K562 (cell line): ENCODE data around the gene YIPF1. TPM values are rescaled to one million over a fixed set of nuclear protein-coding genes. Genes with fewer than 3 reads are reported as not detected.

Source experiments
- ATAC-seq: fragments of 200-7000 bp; cut with Tn5 transposase; 3 replicates; pipeline ENCODE4 v1.9.1; 2020; ENCODE audit warnings: moderate library complexity
- BruUV-seq: library from RNA; stranded (reverse); fragments of 400-500 nt; replicated peaks from 2 replicates; lab custom pipeline; 2021; lab: Mats Ljungman, UMichigan
- CTCF ChIA-PET: fragments of 300-600 bp; formaldehyde crosslinking; extraction: SDS; loops from one replicate; lab custom pipeline; 2021; ENCODE audit warnings: low intra/inter-chr PET ratio; lab: Yijun Ruan, JAX
- POLR2A ChIA-PET: fragments of 300-600, 350-650 bp; sonication (Branson Sonifier 250); formaldehyde crosslinking; extraction: SDS; loops from one replicate; lab custom pipeline; 2021; ENCODE audit warnings: antibody characterized with exemption, inconsistent platforms; lab: Yijun Ruan, JAX
- DNase-seq, 4 experiments: peaks; one replicate each; pipeline versions ENCODE4 v3.0.0 to v3.0.0-alpha.2; 2011 to 2018; ENCODE audit warnings: low spot score in 3 of 4, mixed read lengths in 3 of 4; ENCODE audit errors: extremely low read depth in 1 of 4
- FAIRE-seq: peaks from 2 replicates; lab custom pipeline; 2011; peaks lifted over from hg19 to GRCh38; lab: Jason Lieb, UNC
- H2AFZ ChIP-seq: 2 replicates; pipeline ENCODE4 v1.6.0; 2011; ENCODE audit warnings: low read depth, low read length, control low read depth, inconsistent platforms
- H3K27ac ChIP-seq: fragments of 200-600 bp; 3 replicates; pipeline ENCODE4 v1.8.0; 2011; ENCODE audit warnings: low read depth, mild to moderate bottlenecking, control low read depth, inconsistent platforms, low read length, moderate library complexity, mixed read lengths; ENCODE audit errors: extremely low read depth
- H3K27me3 ChIP-seq, 2 experiments: fragments of 300-600 bp in 1 of 2; 2 replicates in 1 of 2; 3 replicates in 1 of 2; pipeline versions ENCODE4 v1.6.0 to v1.8.0; 2011; ENCODE audit warnings: inconsistent platforms in 2 of 2, low read length in 2 of 2, mild to moderate bottlenecking in 1 of 2, mixed read lengths in 1 of 2, moderate library complexity in 1 of 2; ENCODE audit not compliant: control insufficient read depth in 2 of 2, insufficient read depth in 2 of 2
- H3K36me3 ChIP-seq: fragments of 300-600 bp; 3 replicates; pipeline ENCODE4 v1.8.0; 2011; ENCODE audit warnings: mild to moderate bottlenecking, low read length, inconsistent platforms; ENCODE audit not compliant: control insufficient read depth, insufficient read depth
- H3K4me1 ChIP-seq, 2 experiments: fragments of 200-600 bp in 1 of 2; replicated peaks in 1 of 2; 2 replicates in 1 of 2; 3 replicates in 1 of 2; pipeline versions ENCODE4 v1.5.1 to v1.8.0; 2011; ENCODE audit warnings: inconsistent platforms in 2 of 2, low read length in 2 of 2, mild to moderate bottlenecking in 1 of 2, mixed read lengths in 1 of 2, moderate library complexity in 1 of 2; ENCODE audit not compliant: control insufficient read depth in 2 of 2, insufficient read depth in 2 of 2
- H3K4me2 ChIP-seq: 2 replicates; pipeline ENCODE4 v1.6.1; 2011; ENCODE audit warnings: low read length, control low read depth, inconsistent platforms, mixed read lengths; ENCODE audit not compliant: insufficient read depth
- H3K4me3 ChIP-seq: fragments of 200-600 bp; sonication (generic), shearing (Covaris generic); 2 replicates; pipeline ENCODE4 v1.5.1; 2016; ENCODE audit warnings: control low read depth, inconsistent platforms
- H3K79me2 ChIP-seq: fragments of 200-600 bp; 3 replicates; pipeline ENCODE4 v1.8.0; 2011; ENCODE audit warnings: low read length, inconsistent platforms; ENCODE audit not compliant: control insufficient read depth, insufficient read depth
- H3K9ac ChIP-seq, 2 experiments: 2 replicates each; pipeline versions ENCODE4 v1.6.0 to v1.6.1; 2011; ENCODE audit warnings: low read depth in 2 of 2, low read length in 2 of 2, control low read depth in 1 of 2, inconsistent platforms in 1 of 2, mild to moderate bottlenecking in 1 of 2, mixed read lengths in 1 of 2; ENCODE audit not compliant: insufficient read depth in 1 of 2
- H3K9me1 ChIP-seq: one replicate; pipeline ENCODE4 v1.6.0; 2011; ENCODE audit warnings: inconsistent platforms, mild to moderate bottlenecking, low read length, moderate library complexity; ENCODE audit not compliant: control insufficient read depth, insufficient read depth
- H3K9me3 ChIP-seq: replicated peaks from 2 replicates; pipeline ENCODE4 v1.5.1; 2011; ENCODE audit warnings: low read depth, low read length, inconsistent platforms; ENCODE audit not compliant: control insufficient read depth, insufficient read depth
- H4K20me1 ChIP-seq: replicated peaks from 2 replicates; pipeline ENCODE4 v1.6.1; 2011; ENCODE audit warnings: low read length, inconsistent platforms, mixed read lengths; ENCODE audit not compliant: control insufficient read depth, insufficient read depth
- ESRRA ChIP-seq: fragments of 450-650 bp; IDR thresholded peaks from 2 replicates; pipeline ENCODE4 v1.6.1; 2014; ENCODE audit warnings: low read depth, mild to moderate bottlenecking, moderate library complexity, borderline replicate concordance
- ZNF121 ChIP-seq: sonication (generic); formaldehyde crosslinking; conservative IDR thresholded peaks from 2 replicates; pipeline ENCODE4 v1.8.0; 2022; ENCODE audit warnings: missing genetic modification reagents
- WGBS: fragments of 100-300 bp; shearing (Covaris generic); methylation state at CpG from one replicate; pipeline ENCODE4 v1.1.6; 2016; ENCODE audit warnings: low coverage, mixed read lengths; ENCODE audit not compliant: insufficient coverage; ENCODE audit errors: missing lambda C conversion rate; 5-methylcytosine and 5-hydroxymethylcytosine counted together
- in situ Hi-C: fragments of 300-500 bp; cut with MboI; formaldehyde crosslinking; loops from 4 replicates; pipeline ENCODE4 v1.15.0; 2018; ENCODE audit warnings: inconsistent platforms, mixed read lengths
- intact Hi-C: fragments of 100-400 bp; cut with micrococcal nuclease; formaldehyde crosslinking; loops from 2 replicates; pipeline ENCODE4 v1.14.2; 2022
- polyA plus RNA-seq, 8 experiments: library from polyadenylated mRNA; depleted of rRNA in 4 of 8; stranded (reverse) in 5 of 8; unstranded in 3 of 8; fragments of >200 nt; fragmentation: Nextera tagmentation in 2 of 8; fragmentation: Illumina TruSeq in 1 of 8; extraction: Ambion mirVana in 2 of 8; extraction: Trizol in 1 of 8; gene quantifications; 2 replicates each; pipeline versions ENCODE4 v1.2.1 to v1.2.3, GENCODE V29; 2011 to 2014; ENCODE audit warnings: inconsistent platforms in 1 of 8, missing spikeins in 1 of 8
- total RNA-seq, 7 experiments: library from RNA; depleted of rRNA in 6 of 7; stranded (reverse); fragments of >200 nt in 6 of 7; fragmentation: Illumina TruSeq in 2 of 7; extraction: Trizol in 2 of 7; gene quantifications; 2 replicates each; pipeline versions ENCODE4 v1.2.1 to v1.2.3, GENCODE V29; 2011 to 2021; ENCODE audit warnings: low replicate concordance in 1 of 7
- TF ChIP-seq, protein P1 (sequence below): fragments of 450-650 bp; IDR thresholded peaks from 2 replicates; pipeline ENCODE4 v1.6.1; 2017; ENCODE audit warnings: mild to moderate bottlenecking, moderate library complexity
- TF ChIP-seq, protein P2 (sequence below): sonication (generic); formaldehyde crosslinking; IDR thresholded peaks from 2 replicates; pipeline ENCODE4 v1.9.0; 2022; ENCODE audit warnings: mild to moderate bottlenecking, missing genetic modification reagents

YIPF1 gene
- total and polyA plus RNA-seq, 9 of the 15 experiments (the other 6 are each of a cell fraction or from before 2014, with no cell fraction given), result 11.5 to 37.5 (median 19.2) TPM

DNA sequence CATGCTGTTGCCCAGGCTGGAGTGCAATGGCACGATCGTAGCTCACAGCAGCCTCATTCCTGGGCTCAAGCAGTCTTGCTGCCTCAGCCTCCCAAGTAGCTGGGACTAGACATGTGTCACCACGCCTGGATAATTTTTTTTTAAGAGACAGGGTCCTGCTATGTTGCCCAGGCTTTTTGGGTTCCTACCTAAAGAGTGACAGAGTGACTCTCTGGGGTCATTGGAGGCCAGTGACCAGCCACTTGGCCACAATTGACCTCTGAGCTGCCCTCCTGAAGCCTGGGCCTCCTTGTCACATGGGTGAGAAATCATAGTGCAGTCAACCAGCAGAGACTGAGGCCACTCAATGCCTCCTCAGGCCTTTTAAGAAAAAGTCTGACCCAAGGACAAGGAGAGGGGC lies 10.1 kb upstream of the YIPF1 start:
- Histone ChIP-seq H3K79me2 (no peaks in the 10 kb centered on the region), H3K9me1 (no peaks in the 10 kb centered on the region), H3K36me3 (no peaks in the 10 kb centered on the region), H2AFZ (no peak overlapping the region), H3K4me2 (no peak overlapping the region), H3K27me3 (no peaks in the 10 kb centered on the region), H3K4me1 (no peaks in the 10 kb centered on the region; a peak in 2 of 5 replicates), H3K4me3 (no peak overlapping the region), H4K20me1 (no peaks in the 10 kb centered on the region), H3K9ac (0 out of 4 replicates have a peak overlapping the region, but pooled peaks of 1 of the 2 experiments have one; percentile 21), H3K9me3 (no peaks in the 10 kb centered on the region), H3K27ac (no peak overlapping the region)
- in situ Hi-C loops, result no loop called here
- no TSS peak for BruUV-seq
- CTCF ChIA-PET, result no interaction called here
- ATAC-seq (peak; percentile 43), DNase-seq (no peak), FAIRE-seq (no peak)
- POLR2A ChIA-PET, result interaction anchor here (1.6 to 3.0 kb wide), 2 partner anchors 10 to 17 kb away, joined by 4 to 11 read pairs; no protein-coding TSS in a partner anchor
- TF ChIP-seq, protein P1, sequence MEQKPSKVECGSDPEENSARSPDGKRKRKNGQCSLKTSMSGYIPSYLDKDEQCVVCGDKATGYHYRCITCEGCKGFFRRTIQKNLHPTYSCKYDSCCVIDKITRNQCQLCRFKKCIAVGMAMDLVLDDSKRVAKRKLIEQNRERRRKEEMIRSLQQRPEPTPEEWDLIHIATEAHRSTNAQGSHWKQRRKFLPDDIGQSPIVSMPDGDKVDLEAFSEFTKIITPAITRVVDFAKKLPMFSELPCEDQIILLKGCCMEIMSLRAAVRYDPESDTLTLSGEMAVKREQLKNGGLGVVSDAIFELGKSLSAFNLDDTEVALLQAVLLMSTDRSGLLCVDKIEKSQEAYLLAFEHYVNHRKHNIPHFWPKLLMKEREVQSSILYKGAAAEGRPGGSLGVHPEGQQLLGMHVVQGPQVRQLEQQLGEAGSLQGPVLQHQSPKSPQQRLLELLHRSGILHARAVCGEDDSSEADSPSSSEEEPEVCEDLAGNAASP, result 0 out of 2 replicates have a peak, but pooled peaks have one; percentile 41
- TF ChIP-seq ZNF121 (CRISPR knock-in tag) (0 out of 2 replicates have a peak, but pooled peaks have one; percentile 16), ESRRA (peak; percentile 29; the same call in 1 of the 2 replicates)
- TF ChIP-seq, protein P2, sequence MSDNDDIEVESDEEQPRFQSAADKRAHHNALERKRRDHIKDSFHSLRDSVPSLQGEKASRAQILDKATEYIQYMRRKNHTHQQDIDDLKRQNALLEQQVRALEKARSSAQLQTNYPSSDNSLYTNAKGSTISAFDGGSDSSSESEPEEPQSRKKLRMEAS (CRISPR knock-in tag), result no peak
- intact Hi-C loops, result no loop called here
- 58% methylated on average over 3 of the region's 3 CpGs for WGBS
